GM12892 (cell line): ENCODE data around the gene COG7.
"Not testable (repeated sequence)": the region's sequence is repeated elsewhere in the genome, so short reads cannot be mapped to it uniquely, and the experiment has no call there.

Source experiments
- POLR2A ChIP-seq: IDR thresholded peaks from 2 replicates; pipeline ENCODE4 v1.6.1; 2011; ENCODE audit warnings: low read depth, low read length, control low read depth
- POLR2AphosphoS5 ChIP-seq: IDR thresholded peaks from 2 replicates; pipeline ENCODE4 v1.6.1; 2011; ENCODE audit warnings: low read depth, low read length, control low read depth
- TAF1 ChIP-seq: IDR thresholded peaks from 2 replicates; pipeline ENCODE4 v1.6.1; 2011; ENCODE audit warnings: low read depth, mild to moderate bottlenecking, control low read depth, low read length, borderline replicate concordance

DNA sequence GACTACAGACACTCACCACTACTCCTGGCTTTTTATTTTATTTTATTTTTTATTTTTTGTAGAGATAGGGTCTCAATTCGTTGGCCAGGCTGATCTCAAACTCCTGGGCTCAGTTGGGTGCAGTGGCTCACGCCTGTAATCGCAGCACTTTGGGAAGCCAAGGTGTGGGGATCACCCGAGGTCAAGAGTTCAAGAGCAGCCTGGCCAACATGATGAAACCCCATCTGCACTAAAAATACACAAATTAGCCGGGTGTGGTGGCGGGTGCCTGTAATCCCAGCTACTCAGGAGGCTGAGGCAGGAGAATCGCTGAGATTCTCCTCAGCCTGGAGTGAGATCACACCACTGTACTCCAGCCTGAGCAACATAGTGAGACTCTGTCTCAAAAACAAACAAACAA, 86.6 kb downstream of the COG7 start:
- not testable (repeated sequence) for TF ChIP-seq POLR2AphosphoS5, POLR2A, TAF1
